Measurements from ENCODE around the gene JAML.
A peak's percentile ranks its signal among the peaks of the same experiment; 100 is the strongest.

The JAML gene

DNA sequence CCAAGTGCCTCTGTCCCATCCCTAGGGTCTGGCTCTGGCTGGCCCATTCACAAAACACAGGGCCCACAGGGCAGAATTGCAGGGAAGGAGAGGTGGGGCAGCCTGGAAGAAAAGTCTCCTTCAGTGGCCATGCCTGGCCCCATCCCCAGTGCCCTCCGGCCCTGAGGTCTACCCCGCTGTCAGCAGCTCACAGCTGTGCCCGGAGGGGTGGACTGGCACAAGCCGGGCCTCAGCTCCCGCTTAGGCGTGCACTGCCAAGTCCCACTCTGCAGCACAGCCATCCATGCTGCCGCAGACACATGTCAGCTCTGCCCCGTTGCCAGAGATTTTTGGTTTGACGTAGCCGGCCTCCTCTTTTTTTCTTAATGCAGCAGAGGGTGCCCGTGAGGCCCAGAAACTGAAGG lies 44.5 kb downstream of the JAML start:
- Histone ChIP-seq H3K36me3 (ENCODE audit: insufficient read depth, insufficient read length, low read length) (no peaks in the 10 kb centered on the region), H3K27me3 (ENCODE audit: insufficient read depth, insufficient read length) (no peaks in the 10 kb centered on the region), H3K4me1 (ENCODE audit: insufficient read depth, insufficient read length) (peaks cover 7% of the 10 kb centered on the region), H3K9ac (ENCODE audit: insufficient read length, low read depth) (peak overlapping the region; percentile 16), H3K9me3 (ENCODE audit: insufficient read depth, low read length) (no peaks in the 10 kb centered on the region), H3K4me3 (ENCODE audit: insufficient read length, low read depth) (peak overlapping the region; percentile 24)
- peak; percentile 58 for DNase-seq (ENCODE audit: low read depth, low spot score)
- TF ChIP-seq SUZ12 (IDR thresholded peaks at IDR 0.05; ENCODE audit: extremely low read depth, insufficient read depth, insufficient read length) = no peak
- no peak for TF ChIP-seq ZNF274 (IDR thresholded peaks at IDR 0.05; ENCODE audit: low read depth, low read length)
- no peak for TF ChIP-seq YY1 (IDR thresholded peaks at IDR 0.05; ENCODE audit: insufficient read depth, insufficient read length)

DNA sequence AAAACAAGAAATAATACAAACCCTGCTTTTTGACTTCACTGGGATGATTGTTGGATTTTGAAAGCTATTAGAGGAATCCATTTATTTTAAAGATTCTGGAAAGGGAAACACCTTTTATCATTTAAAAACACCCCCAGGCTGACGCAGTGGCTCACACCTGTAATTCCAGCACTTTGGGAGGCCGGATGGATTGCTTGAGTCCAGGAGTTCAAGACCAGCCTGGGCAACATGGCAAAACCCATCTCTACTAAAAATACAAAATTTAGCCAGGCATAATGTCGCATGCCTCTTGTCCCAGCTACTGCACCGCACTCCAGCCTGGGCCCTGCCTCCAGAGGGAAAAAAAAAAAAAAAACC lies 48.1 kb downstream of the JAML start:
- Histone ChIP-seq H3K36me3 (ENCODE audit: insufficient read depth, insufficient read length, low read length) (no peaks in the 10 kb centered on the region), H3K9ac (ENCODE audit: insufficient read length, low read depth) (no peak overlapping the region), H3K4me1 (ENCODE audit: insufficient read depth, insufficient read length) (peaks cover 9% of the 10 kb centered on the region), H3K27me3 (ENCODE audit: insufficient read depth, insufficient read length) (peaks cover 10% of the 10 kb centered on the region), H3K9me3 (ENCODE audit: insufficient read depth, low read length) (no peaks in the 10 kb centered on the region), H3K4me3 (ENCODE audit: insufficient read length, low read depth) (no peak overlapping the region)
- DNase-seq (ENCODE audit: low read depth, low spot score) = no peak
- TF ChIP-seq ZNF274 (IDR thresholded peaks at IDR 0.05; ENCODE audit: low read depth, low read length) = no peak

DNA sequence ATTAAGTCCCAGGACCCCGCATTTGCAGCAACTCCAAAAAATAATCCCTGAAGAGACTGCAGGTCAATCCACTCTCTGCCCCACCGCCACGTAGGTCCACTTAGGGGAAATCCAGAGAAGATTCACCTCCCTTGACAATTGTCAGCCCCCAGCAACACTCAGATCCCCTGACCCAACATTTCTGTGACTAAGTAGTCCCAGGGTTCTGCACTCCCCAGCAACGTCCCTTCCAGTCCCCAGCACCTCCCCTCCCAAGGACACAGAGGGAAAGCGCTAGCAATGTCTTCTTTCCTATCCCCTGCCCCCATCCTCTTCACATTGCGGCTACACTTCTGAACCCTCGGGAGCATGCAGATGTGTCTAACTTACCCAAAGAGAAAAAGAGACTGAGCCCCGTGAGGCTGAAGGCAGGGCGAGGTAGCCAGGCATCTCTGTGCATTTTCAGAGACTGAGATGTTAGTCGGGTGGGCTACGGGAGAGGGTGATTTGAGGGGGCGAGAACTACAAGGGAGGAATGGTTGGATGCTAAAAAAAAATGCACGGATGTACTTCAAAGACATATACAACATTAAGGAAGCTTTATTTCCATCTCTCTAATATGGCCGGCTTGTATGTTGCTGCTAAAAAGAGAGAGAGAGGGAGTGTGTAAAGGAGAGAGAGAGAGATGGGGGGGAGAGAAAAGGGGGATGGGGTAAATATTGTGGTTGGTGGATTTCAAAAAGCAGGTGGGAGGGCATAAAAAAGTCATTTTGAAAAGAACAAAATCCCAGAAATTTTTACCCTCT lies 48.6 kb downstream of the JAML start, which contains the start of gene SCN2B:
TSS of gene SCN2B (minus strand) at position 647 of the 785 bp plus-strand sequence. CDS start at position 439, 208 bp downstream.
- Histone ChIP-seq H3K4me3 (ENCODE audit: insufficient read length, low read depth) (peak within 1 kb of the TSS; percentile 43), H3K9me3 (ENCODE audit: insufficient read depth, low read length) (no peaks in the 10 kb centered on the region), H3K27me3 (ENCODE audit: insufficient read depth, insufficient read length) (peaks cover 15% of the 10 kb centered on the region), H3K4me1 (ENCODE audit: insufficient read depth, insufficient read length) (peaks cover 12% of the 10 kb centered on the region), H3K36me3 (ENCODE audit: insufficient read depth, insufficient read length, low read length) (no peaks in the 10 kb centered on the region), H3K9ac (ENCODE audit: insufficient read length, low read depth) (peak within 1 kb of the TSS; percentile 65)
- DNase-seq (ENCODE audit: low read depth, low spot score) = no peak
- TF ChIP-seq ZNF274 (IDR thresholded peaks at IDR 0.05; ENCODE audit: low read depth, low read length) (no peak), YY1 (IDR thresholded peaks at IDR 0.05; ENCODE audit: insufficient read depth, insufficient read length) (no peak), SUZ12 (IDR thresholded peaks at IDR 0.05; ENCODE audit: extremely low read depth, insufficient read depth, insufficient read length) (no peak)

DNA sequence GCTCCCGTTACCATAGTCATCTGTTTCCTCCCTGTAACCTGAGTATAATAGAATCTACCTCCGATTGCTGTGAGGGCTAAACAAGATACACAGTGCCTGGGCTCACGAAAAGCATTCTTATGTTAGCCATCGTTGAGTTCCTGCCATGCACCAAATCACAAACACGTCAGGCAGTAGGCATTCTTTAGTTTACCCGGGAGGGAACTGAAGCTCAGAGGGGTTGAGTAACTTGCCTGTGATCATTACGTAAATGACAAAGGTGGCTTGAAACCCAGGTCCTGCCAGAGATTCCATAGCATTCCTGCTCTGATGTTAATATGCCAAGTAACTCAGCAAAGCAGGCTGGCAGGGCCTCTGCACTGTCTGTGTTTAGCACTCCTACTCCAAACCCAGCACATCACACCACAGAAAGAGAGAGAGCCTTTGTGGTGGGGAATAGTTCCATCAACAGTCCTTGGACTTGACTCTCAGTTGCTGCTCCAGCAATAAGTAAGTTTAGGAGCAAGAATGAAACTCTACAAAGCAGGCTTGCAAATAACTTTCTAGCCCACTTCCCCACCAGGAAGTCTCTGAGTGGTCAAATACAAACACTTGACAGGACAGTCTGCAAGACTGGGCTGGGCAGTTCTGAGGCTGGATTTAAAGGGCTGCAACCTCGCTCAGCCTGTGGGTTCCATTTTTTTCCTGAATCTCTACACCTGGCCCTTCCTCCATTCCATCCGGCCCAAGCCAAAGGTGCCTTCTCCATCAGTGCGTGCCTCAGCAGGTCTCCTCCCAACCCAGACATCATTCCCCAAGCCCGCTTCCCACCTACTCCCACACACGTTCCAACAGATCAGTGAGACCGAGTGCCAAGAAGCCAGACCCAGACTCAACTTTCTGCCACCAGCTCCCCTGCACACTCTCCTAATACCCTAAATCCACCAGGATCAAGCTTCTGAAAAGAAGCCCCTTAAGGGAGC lies 49.5 kb downstream of the JAML start:
- H3K9ac ChIP-seq (ENCODE audit: insufficient read length, low read depth) = peak overlapping the region; percentile 65
- peaks cover 24% of the 10 kb centered on the region for H3K27me3 ChIP-seq (ENCODE audit: insufficient read depth, insufficient read length)
- H3K9me3 ChIP-seq (ENCODE audit: insufficient read depth, low read length) = no peaks in the 10 kb centered on the region
- DNase-seq (ENCODE audit: low read depth, low spot score) = no peak
- H3K4me1 ChIP-seq (ENCODE audit: insufficient read depth, insufficient read length) = peaks cover 10% of the 10 kb centered on the region
- no peak for TF ChIP-seq SUZ12 (IDR thresholded peaks at IDR 0.05; ENCODE audit: extremely low read depth, insufficient read depth, insufficient read length)
- TF ChIP-seq ZNF274 (IDR thresholded peaks at IDR 0.05; ENCODE audit: low read depth, low read length) = no peak
- no peak for TF ChIP-seq YY1 (IDR thresholded peaks at IDR 0.05; ENCODE audit: insufficient read depth, insufficient read length)
- H3K4me3 ChIP-seq (ENCODE audit: insufficient read length, low read depth) = peak overlapping the region; percentile 43
- H3K36me3 ChIP-seq (ENCODE audit: insufficient read depth, insufficient read length, low read length) = no peaks in the 10 kb centered on the region

DNA sequence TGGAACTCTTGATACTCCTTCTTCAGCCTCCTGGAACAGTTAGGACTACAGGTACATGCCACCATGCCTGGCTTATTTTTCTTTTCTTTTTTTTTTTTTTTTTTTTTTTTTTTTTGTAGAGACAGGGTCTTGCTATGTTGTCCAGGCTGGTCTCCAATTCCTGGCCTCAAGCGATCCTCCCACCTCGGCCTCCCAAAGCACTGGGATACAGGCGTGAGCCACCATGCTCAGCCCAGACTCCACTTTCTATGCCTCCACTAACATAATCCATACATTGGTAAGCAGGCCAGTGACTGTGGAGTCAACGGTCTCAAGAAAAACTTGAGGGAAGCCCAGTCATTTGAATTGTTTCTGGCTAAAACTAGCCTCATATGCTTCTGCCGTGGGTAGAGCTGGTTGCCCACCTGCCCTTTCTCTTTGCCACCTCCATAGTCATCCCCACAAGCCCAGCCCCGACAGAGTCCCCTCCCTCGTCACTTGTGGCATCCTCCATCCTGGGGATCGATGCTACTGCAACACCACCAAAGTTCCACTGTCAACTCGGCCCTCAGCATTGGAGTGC lies 50.7 kb downstream of the JAML start:
- TF ChIP-seq YY1 (IDR thresholded peaks at IDR 0.05; ENCODE audit: insufficient read depth, insufficient read length) (no peak), SUZ12 (IDR thresholded peaks at IDR 0.05; ENCODE audit: extremely low read depth, insufficient read depth, insufficient read length) (no peak), ZNF274 (IDR thresholded peaks at IDR 0.05; ENCODE audit: low read depth, low read length) (no peak)
- H3K27me3 ChIP-seq (ENCODE audit: insufficient read depth, insufficient read length) = peaks cover 30% of the 10 kb centered on the region
- H3K9me3 ChIP-seq (ENCODE audit: insufficient read depth, low read length) = no peaks in the 10 kb centered on the region
- peaks cover 14% of the 10 kb centered on the region for H3K4me1 ChIP-seq (ENCODE audit: insufficient read depth, insufficient read length)
- no peak overlapping the region for H3K4me3 ChIP-seq (ENCODE audit: insufficient read length, low read depth)
- DNase-seq (ENCODE audit: low read depth, low spot score) = no peak
- H3K9ac ChIP-seq (ENCODE audit: insufficient read length, low read depth) = no peak overlapping the region
- H3K36me3 ChIP-seq (ENCODE audit: insufficient read depth, insufficient read length, low read length) = no peaks in the 10 kb centered on the region

DNA sequence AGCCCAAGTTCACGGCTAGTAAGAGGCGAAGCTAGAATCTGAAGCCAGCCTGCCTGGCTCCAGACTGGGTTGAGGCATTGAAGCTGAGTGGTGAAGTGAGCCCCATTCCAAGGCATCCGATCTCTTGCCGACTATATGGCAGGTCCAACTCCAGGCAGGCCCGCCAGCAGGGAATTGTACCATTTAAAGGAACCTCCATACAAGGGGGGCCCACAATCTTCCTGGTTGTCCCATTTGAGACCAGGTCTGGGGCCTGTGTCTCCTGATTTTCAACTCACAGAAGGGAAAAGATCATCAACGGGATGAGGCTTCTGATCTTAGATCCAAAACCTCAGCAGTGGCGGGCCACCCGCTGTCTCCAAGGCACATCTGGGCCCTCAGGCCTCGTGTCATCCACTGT lies 52.5 kb downstream of the JAML start:
- Histone ChIP-seq H3K9ac (ENCODE audit: insufficient read length, low read depth) (no peak overlapping the region), H3K4me1 (ENCODE audit: insufficient read depth, insufficient read length) (peaks cover 16% of the 10 kb centered on the region), H3K36me3 (ENCODE audit: insufficient read depth, insufficient read length, low read length) (no peaks in the 10 kb centered on the region), H3K9me3 (ENCODE audit: insufficient read depth, low read length) (no peaks in the 10 kb centered on the region), H3K27me3 (ENCODE audit: insufficient read depth, insufficient read length) (peaks cover 30% of the 10 kb centered on the region), H3K4me3 (ENCODE audit: insufficient read length, low read depth) (no peak overlapping the region)
- TF ChIP-seq SUZ12 (IDR thresholded peaks at IDR 0.05; ENCODE audit: extremely low read depth, insufficient read depth, insufficient read length) = no peak
- TF ChIP-seq ZNF274 (IDR thresholded peaks at IDR 0.05; ENCODE audit: low read depth, low read length) = no peak
- TF ChIP-seq YY1 (IDR thresholded peaks at IDR 0.05; ENCODE audit: insufficient read depth, insufficient read length) = no peak
- DNase-seq (ENCODE audit: low read depth, low spot score) = no peak
